DMS 273 (cell line): ENCODE data around the gene AK9.
"Not testable (repeated sequence)": the region's sequence is repeated elsewhere in the genome, so short reads cannot be mapped to it uniquely, and the experiment has no call there.

Experiments used
- DNase-seq: peaks from one replicate; lab custom pipeline; 2025; ENCODE audit not compliant: unreplicated experiment; lab: John Stamatoyannopoulos, UW

AK9 gene

GRCh38 chr6:109461733-109462526, 229.1 kb downstream of the AK9 start:
- no peak for DNase-seq

- not testable (repeated sequence) for DNase-seq
Observed at GRCh38 chr6:109461205-109461604, 229.8 kb downstream of the AK9 start.

GRCh38 chr6:109460161-109460829, 230.7 kb downstream of the AK9 start:
- no peak for DNase-seq

GRCh38 chr6:109458774-109459531, 232.0 kb downstream of the AK9 start:
- DNase-seq: no peak

GRCh38 chr6:109457562-109457996, 233.4 kb downstream of the AK9 start:
- peak; percentile 40 for DNase-seq

- peak; percentile 34 for DNase-seq
Observed at GRCh38 chr6:109456710-109457561, 234.1 kb downstream of the AK9 start.

- peak; percentile 79 for DNase-seq
Observed at GRCh38 chr6:109456111-109456583, 234.9 kb downstream of the AK9 start.

- DNase-seq: peak; percentile 92
Observed at GRCh38 chr6:109455437-109456110, 235.4 kb downstream of the AK9 start, which contains the start of gene MICAL1. Gene MICAL1 (minus strand): TSS chr6:109455772. CDS start chr6:109454196, 1,576 bp downstream.

GRCh38 chr6:109454496-109455436, 236.2 kb downstream of the AK9 start:
- peak; percentile 67 for DNase-seq

- DNase-seq: peak; percentile 97
Observed at GRCh38 chr6:109453594-109454495, 237.2 kb downstream of the AK9 start.

- no peak for DNase-seq
Observed at GRCh38 chr6:109453156-109453555, 237.8 kb downstream of the AK9 start.

- no peak for DNase-seq
Observed at GRCh38 chr6:109452181-109452580, 238.8 kb downstream of the AK9 start.

- no peak for DNase-seq
Observed at GRCh38 chr6:109451376-109451775, 239.6 kb downstream of the AK9 start.

- DNase-seq: peak; percentile 18
Observed at GRCh38 chr6:109450801-109451200, 240.2 kb downstream of the AK9 start.

- no peak for DNase-seq
Observed at GRCh38 chr6:109449795-109450673, 241.0 kb downstream of the AK9 start.

- DNase-seq: no peak
Observed at GRCh38 chr6:109449064-109449794, 241.8 kb downstream of the AK9 start.
